HG02884 (cell line): ENCODE results near the gene SVOP.

Source experiments
- ATAC-seq: cut with Tn5 transposase; IDR thresholded peaks from one replicate; pipeline ENCODE4 v1.9.1; 2021; ENCODE audit warnings: mild to moderate bottlenecking, moderate library complexity; ENCODE audit not compliant: unreplicated experiment

Gene SVOP

DNA sequence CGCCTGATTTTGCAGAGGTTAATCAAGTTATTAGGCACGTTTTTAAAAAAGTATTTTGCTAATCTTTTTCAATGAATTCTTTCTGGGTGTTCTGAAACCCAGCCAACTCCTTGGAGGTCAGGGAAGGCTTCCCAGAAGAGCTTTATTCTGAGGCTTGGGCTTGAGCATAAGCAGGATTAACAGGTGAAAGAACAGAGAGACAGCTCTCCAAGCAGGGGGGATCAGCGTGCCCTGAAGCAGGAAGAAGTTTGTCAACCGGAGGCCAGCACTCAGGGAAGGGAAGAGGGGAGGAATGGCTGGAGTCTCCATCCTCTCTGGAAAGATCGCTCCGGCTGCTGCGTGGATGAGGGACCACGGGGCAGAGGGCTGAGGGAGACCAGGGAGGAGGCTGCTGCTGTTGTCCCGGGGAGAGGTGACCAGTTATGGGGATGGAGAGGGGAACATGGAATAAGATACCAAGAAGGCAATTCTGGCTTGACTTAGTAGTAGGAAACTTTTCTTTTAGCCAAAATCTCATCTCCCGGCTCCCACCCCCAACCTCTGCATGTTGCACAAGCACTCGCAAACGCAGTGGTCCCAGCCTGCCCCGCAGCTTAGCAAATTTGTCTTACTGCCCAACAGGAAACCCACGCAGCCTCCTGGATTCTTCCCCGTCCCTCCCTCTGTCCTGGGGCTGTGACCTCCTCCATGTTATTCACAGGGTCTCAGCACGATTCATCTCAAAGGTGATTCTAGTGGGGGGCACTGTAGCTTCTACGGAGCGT is 162.4 kb downstream of the SVOP start:
- no peak for ATAC-seq
